Kidney epithelial cell (primary cell): Measurements from ENCODE around the gene PIP4P1. TPM values are rescaled to one million over a fixed set of nuclear protein-coding genes. Genes with fewer than 3 reads are reported as not detected.

ENCODE experiments used
- DNase-seq: peaks from one replicate; pipeline ENCODE4 v3.0.0-alpha.2; 2010; ENCODE audit warnings: low read depth
- H3K27me3 ChIP-seq: 2 replicates; pipeline ENCODE4 v1.6.0; 2011; ENCODE audit warnings: low read length; ENCODE audit not compliant: control insufficient read depth, insufficient read depth
- H3K36me3 ChIP-seq: 2 replicates; pipeline ENCODE4 v1.5.1; 2011; ENCODE audit warnings: low read length; ENCODE audit not compliant: control insufficient read depth, insufficient read depth
- H3K4me3 ChIP-seq: 2 replicates; pipeline ENCODE4 v1.5.1; 2011; ENCODE audit warnings: low read depth, mild to moderate bottlenecking, control low read depth, low read length
- total RNA-seq: library from RNA; depleted of rRNA; stranded (reverse); fragments of >200 nt; gene quantifications from 2 replicates; pipeline ENCODE4 v1.2.3, GENCODE V29; 2015
- TF ChIP-seq, protein P1 (sequence below): IDR thresholded peaks from 2 replicates; pipeline ENCODE4 v1.5.1; 2011; ENCODE audit warnings: mild to moderate bottlenecking, moderate library complexity, low read length, control low read depth, inconsistent platforms; ENCODE audit not compliant: insufficient read depth, poor library complexity, severe bottlenecking

The PIP4P1 gene
- total RNA-seq, 1 donor from 2014 or later, result 25.1 TPM

DNA sequence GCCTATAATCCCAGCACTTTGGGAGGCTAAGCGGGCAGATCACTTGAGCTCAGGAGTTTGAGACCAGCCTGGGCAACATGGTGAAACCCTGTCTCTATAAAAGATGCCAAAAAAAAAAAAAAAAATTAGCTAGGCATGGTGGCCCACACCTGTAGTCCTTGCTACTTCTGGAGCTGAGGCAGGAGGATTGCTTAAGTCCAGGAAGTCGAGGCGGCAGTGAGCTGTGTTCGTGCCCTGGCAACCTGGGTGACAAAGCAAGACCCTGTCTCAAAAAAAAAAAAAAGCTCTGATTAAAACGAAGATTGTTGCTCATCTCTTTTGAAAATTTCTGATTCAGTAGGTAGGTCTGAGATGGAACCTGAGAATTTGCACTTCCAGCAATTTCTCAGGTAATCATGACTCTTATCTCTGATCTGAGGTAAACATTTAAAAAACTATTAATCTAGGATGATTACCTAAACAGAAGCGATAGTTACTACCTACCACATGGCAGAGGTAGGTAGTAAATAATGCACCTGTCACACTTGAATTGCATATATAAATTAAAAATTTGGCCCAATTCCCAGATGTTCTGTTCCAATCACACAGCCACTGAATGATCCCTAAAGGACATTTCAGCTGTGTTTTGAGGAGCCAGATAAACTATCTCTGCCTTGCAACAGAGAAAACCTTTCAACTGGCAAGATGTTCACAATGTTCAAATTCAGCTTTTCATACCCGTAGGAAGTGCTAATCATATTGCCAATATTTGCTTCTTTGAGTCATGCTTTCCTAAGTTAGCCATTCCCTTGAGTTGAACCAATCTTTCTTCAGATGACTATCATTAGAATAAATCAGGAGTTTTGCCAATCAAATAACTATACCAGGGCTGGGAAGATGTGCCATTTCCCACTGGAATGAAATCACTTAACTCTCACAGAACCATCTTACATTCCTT lies 43.7 kb downstream of the PIP4P1 start:
- H3K27me3 ChIP-seq, result no peaks in the 10 kb centered on the region
- H3K36me3 ChIP-seq, result no peaks in the 10 kb centered on the region
- H3K4me3 ChIP-seq, result no peak overlapping the region
- TF ChIP-seq, protein P1, sequence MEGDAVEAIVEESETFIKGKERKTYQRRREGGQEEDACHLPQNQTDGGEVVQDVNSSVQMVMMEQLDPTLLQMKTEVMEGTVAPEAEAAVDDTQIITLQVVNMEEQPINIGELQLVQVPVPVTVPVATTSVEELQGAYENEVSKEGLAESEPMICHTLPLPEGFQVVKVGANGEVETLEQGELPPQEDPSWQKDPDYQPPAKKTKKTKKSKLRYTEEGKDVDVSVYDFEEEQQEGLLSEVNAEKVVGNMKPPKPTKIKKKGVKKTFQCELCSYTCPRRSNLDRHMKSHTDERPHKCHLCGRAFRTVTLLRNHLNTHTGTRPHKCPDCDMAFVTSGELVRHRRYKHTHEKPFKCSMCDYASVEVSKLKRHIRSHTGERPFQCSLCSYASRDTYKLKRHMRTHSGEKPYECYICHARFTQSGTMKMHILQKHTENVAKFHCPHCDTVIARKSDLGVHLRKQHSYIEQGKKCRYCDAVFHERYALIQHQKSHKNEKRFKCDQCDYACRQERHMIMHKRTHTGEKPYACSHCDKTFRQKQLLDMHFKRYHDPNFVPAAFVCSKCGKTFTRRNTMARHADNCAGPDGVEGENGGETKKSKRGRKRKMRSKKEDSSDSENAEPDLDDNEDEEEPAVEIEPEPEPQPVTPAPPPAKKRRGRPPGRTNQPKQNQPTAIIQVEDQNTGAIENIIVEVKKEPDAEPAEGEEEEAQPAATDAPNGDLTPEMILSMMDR, result no peak
- DNase-seq, result no peak

DNA sequence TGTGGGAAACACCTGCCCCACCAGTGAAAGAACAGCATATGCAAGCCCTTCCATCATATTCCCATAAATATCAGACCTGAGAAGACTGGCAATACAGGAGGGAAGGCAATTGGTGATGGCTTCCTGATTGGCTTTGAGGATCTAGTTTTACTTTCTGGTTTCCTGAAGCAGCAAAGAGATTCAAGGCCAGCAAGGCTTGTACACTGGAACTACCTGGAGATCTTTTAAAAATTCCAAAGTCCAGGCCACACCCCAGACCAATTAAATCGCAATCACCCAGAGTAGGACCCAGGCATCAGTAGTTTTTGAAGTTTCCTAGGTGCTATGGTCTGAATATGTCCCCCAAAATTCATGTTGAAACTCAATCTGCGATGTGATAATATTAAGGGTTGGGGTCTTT lies 45.0 kb downstream of the PIP4P1 start:
- Histone ChIP-seq H3K4me3 (no peak overlapping the region), H3K36me3 (no peaks in the 10 kb centered on the region), H3K27me3 (no peaks in the 10 kb centered on the region)
- TF ChIP-seq, protein P1, result no peak
- no peak for DNase-seq

DNA sequence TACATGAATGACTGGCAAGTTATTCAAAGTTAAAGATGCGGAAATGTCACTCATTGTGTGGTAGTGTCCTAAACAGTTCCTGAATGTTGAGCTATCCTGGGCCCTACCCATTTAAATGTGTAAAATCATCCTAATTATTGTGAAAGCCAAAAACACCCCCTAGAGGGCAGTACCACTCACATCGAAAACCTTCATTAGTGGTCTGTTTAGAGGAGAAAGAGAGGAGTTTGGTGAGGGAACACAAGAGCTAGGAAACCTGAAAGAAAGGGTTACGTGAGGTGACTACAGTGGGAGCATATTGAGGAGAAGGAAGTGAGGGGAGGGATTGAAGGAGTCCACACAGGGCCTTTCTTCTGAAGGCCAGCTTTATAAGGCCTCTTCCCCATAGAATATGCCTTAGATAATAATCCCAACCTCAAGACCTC lies 45.4 kb downstream of the PIP4P1 start:
- DNase-seq, result no peak
- H3K4me3 ChIP-seq, result no peak overlapping the region
- TF ChIP-seq, protein P1, result peak; percentile 63
- no peaks in the 10 kb centered on the region for H3K36me3 ChIP-seq
- H3K27me3 ChIP-seq, result no peaks in the 10 kb centered on the region

DNA sequence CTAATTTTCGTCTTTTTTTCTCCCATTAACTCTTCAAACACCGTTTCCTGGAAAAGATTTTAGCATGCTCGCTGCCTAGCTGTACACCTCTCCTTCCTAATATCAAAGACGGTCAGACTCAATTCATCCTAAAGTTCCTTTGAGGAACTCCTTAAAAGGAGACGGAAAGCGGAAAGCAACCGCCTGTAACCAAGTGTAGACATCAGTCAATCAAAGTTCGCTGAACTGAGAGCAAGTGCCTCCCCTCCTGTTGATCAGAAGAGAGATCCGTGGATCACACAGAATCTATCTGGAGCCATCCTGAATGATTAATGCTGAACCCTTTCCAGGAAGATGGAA lies 47.5 kb downstream of the PIP4P1 start:
- no peaks in the 10 kb centered on the region for H3K36me3 ChIP-seq
- DNase-seq, result no peak
- TF ChIP-seq, protein P1, result no peak
- no peaks in the 10 kb centered on the region for H3K27me3 ChIP-seq
- H3K4me3 ChIP-seq, result peak overlapping the region; percentile 93

DNA sequence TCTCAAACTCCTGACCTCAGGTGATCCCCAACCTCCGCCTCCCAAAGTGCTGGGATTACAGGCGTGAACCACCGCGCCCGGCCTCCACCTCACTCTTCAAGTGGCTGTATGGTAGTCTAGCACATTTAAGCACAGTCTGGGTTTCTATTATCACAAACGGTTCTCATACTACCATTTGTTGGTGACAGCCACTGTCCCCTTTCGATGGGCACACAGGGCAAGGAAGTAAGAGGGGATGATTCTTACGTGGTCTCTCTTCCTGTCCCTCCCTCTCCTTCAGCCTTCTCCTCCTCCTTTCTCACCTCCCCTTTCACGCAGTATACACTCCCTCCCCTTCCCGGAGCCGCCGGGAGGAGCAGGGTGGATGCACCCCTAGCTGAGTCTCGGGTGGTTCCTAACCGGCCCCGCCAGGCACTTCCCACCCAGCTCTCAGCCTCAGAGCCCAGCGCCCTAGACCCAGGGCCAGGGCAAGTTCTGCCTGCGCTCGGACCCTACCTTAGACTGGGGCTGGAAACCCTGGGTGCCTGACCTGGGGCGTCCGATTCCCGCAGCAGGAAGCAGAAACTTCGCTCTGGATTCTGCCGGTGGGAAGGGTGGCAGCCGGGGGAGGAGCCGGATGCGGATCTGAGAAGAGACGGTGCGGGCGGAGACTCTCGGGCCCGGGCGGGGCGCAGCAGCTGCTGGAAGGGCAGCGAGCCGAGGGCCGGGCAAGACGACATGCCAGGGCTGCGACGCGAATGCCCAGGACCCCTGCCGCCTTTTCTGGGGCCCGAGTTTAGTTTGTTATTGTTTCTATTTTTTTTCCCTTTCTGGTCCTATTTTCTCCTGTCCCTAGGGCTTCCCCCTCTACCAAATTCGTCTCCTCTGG lies 48.1 kb downstream of the PIP4P1 start, which contains the start of gene TEP1:
TSS of gene TEP1 (minus strand) at position 626 of the 868 bp plus-strand sequence. CDS start 5,062 bp downstream, outside the sequence.
- TF ChIP-seq, protein P1, result no peak
- DNase-seq, result peak; percentile 55
- H3K27me3 ChIP-seq, result no peaks in the 10 kb centered on the region
- H3K4me3 ChIP-seq, result peak within 1 kb of the TSS; percentile 93
- no peaks in the 10 kb centered on the region for H3K36me3 ChIP-seq
